ENCODE data around the gene SLIT1. TPM values are rescaled to one million over a fixed set of nuclear protein-coding genes. Genes with fewer than 3 reads are reported as not detected.

SLIT1 gene
- total and polyA plus RNA-seq, 12 donors: 0.05 to 0.65 (median 0.15) TPM

- Histone ChIP-seq H3K9me3 (replicated peaks in 1 of 3) (no peaks in the 10 kb centered on the region), H3K27me3 (peaks cover 5% of the 10 kb centered on the region), H3K27ac (no peak overlapping the region), H3K36me3 (replicated peaks in 1 of 2) (no peaks in the 10 kb centered on the region), H3K4me3 (no peak overlapping the region), H3K4me1 (replicated peaks in 1 of 2) (no peaks in the 10 kb centered on the region)
- intact Hi-C loops (cut with DNase I): no loop called here
- 68 to 82% (median 72%) methylated on average over 5 to 6 of the region's 6 CpGs for WGBS, 4 donors
- no peak for TF ChIP-seq POLR2A (IDR thresholded peaks at IDR 0.05)
- no peak for DNase-seq
Observed at GRCh38 chr10:97076781-97077180, 109.0 kb downstream of the SLIT1 start.

GRCh38 chr10:97075961-97076525 lies 109.7 kb downstream of the SLIT1 start:
- intact Hi-C loops (cut with DNase I): no loop called here
- peaks cover 5% of the 10 kb centered on the region for H3K27me3 ChIP-seq
- 73 to 85% (median 79%) methylated on average over 6 to 7 of the region's 7 CpGs for WGBS, 4 donors

GRCh38 chr10:97075421-97075820 lies 110.3 kb downstream of the SLIT1 start:
- 63 to 83% (median 78%) methylated on average over 6 to 7 of the region's 7 CpGs for WGBS, 4 donors
- TF ChIP-seq CTCF (IDR thresholded peaks at IDR 0.05) (no peak), POLR2A (IDR thresholded peaks at IDR 0.05) (no peak)
- Histone ChIP-seq H3K27me3 (peaks cover 5% of the 10 kb centered on the region), H3K4me1 (replicated peaks in 1 of 2) (no peaks in the 10 kb centered on the region), H3K9me3 (replicated peaks in 1 of 3) (no peaks in the 10 kb centered on the region), H3K36me3 (replicated peaks in 1 of 2) (no peaks in the 10 kb centered on the region), H3K27ac (no peak overlapping the region), H3K4me3 (no peak overlapping the region)
- no peak for DNase-seq
- intact Hi-C loops (cut with DNase I): no loop called here

More at GRCh38 chr10:97075961-97076525, 109.7 kb downstream of the SLIT1 start:
- Histone ChIP-seq H3K27ac (no peak overlapping the region), H3K4me3 (no peak overlapping the region), H3K9me3 (replicated peaks in 1 of 3) (no peaks in the 10 kb centered on the region), H3K4me1 (replicated peaks in 1 of 2) (no peaks in the 10 kb centered on the region), H3K36me3 (replicated peaks in 1 of 2) (no peaks in the 10 kb centered on the region)
- no peak for DNase-seq
- no peak for TF ChIP-seq POLR2A (IDR thresholded peaks at IDR 0.05)
- TF ChIP-seq CTCF (IDR thresholded peaks at IDR 0.05): no peak

- H3K9me3 ChIP-seq (replicated peaks in 1 of 3): no peaks in the 10 kb centered on the region
- H3K4me3 ChIP-seq: no peak overlapping the region
- WGBS, 4 donors: 68 to 83% (median 74%) methylated on average over 7 to 15 of the region's 15 CpGs
- no peak for TF ChIP-seq POLR2A (IDR thresholded peaks at IDR 0.05)
- TF ChIP-seq CTCF (IDR thresholded peaks at IDR 0.05): no peak
- H3K36me3 ChIP-seq (replicated peaks in 1 of 2): no peaks in the 10 kb centered on the region
- intact Hi-C loops (cut with DNase I): loop anchor here in 1 of 2 donors (5.0 kb wide), 1 partner anchor 133 kb away; no protein-coding TSS in a partner anchor
- DNase-seq: no peak
- peaks cover 5% of the 10 kb centered on the region for H3K27me3 ChIP-seq
- H3K27ac ChIP-seq: no peak overlapping the region
- H3K4me1 ChIP-seq (replicated peaks in 1 of 2): no peaks in the 10 kb centered on the region
Observed at GRCh38 chr10:97074256-97075145, 111.3 kb downstream of the SLIT1 start.

Data from adrenal gland (tissue), 12 donors.